LHCN-M2 (cell line): ENCODE results near the gene WBP1. TPM values are rescaled to one million over a fixed set of nuclear protein-coding genes. Genes with fewer than 3 reads are reported as not detected.
A peak's percentile ranks its signal among the peaks of the same experiment; 100 is the strongest.
"Not testable (repeated sequence)": the region's sequence is repeated elsewhere in the genome, so short reads cannot be mapped to it uniquely, and the experiment has no call there.

Experiments used
- DNase-seq: peaks from one replicate; pipeline ENCODE4 v3.0.0-alpha.2; 2012; ENCODE audit warnings: low read depth
- total RNA-seq: library from RNA; depleted of rRNA; stranded (reverse); fragments of >200 nt; gene quantifications from 2 replicates; pipeline ENCODE4 v1.2.3, GENCODE V29; 2014

Gene WBP1
- total RNA-seq, 1 experiment from 2014 or later, result 65.4 TPM

- DNase-seq, result no peak
Measured at GRCh38 chr2:74427551-74427950, 30.7 kb upstream of the WBP1 start.

- DNase-seq, result no peak
Measured at GRCh38 chr2:74428675-74429074, 29.6 kb upstream of the WBP1 start.

- DNase-seq, result no peak
Measured at GRCh38 chr2:74429487-74430451, 28.5 kb upstream of the WBP1 start.

GRCh38 chr2:74430502-74430901 is 27.7 kb upstream of the WBP1 start:
- no peak for DNase-seq

- no peak for DNase-seq
Measured at GRCh38 chr2:74436111-74436805, 22.0 kb upstream of the WBP1 start.

GRCh38 chr2:74436848-74437695 is 21.2 kb upstream of the WBP1 start:
- no peak for DNase-seq

- DNase-seq, result no peak
Measured at GRCh38 chr2:74438248-74438647, 20.0 kb upstream of the WBP1 start.

GRCh38 chr2:74439373-74439772 is 18.9 kb upstream of the WBP1 start:
- DNase-seq, result no peak

- DNase-seq, result peak; percentile 91
Measured at GRCh38 chr2:74439803-74440377, 18.3 kb upstream of the WBP1 start.

GRCh38 chr2:74440378-74441169 is 17.7 kb upstream of the WBP1 start:
- DNase-seq, result peak; percentile 88

- no peak for DNase-seq
Measured at GRCh38 chr2:74441170-74441689, 17.0 kb upstream of the WBP1 start.

GRCh38 chr2:74441690-74442482 is 16.4 kb upstream of the WBP1 start, which contains the start of gene RTKN:
TSS of gene RTKN (minus strand) at chr2:74441937. CDS start at chr2:74441816, 121 bp downstream.
- DNase-seq, result no peak

GRCh38 chr2:74442483-74443297 is 15.5 kb upstream of the WBP1 start:
- not testable (repeated sequence) for DNase-seq

GRCh38 chr2:74444498-74445318 is 13.5 kb upstream of the WBP1 start:
- no peak for DNase-seq

GRCh38 chr2:74447230-74447999 is 10.8 kb upstream of the WBP1 start:
- DNase-seq, result no peak

GRCh38 chr2:74448771-74449170 is 9.5 kb upstream of the WBP1 start:
- DNase-seq, result no peak
